ENCODE results near the gene CCDC195. TPM values are rescaled to one million over a fixed set of nuclear protein-coding genes. Genes with fewer than 3 reads are reported as not detected.

CCDC195 gene
- total and polyA plus RNA-seq, 2 experiments from 2014 or later, result not detected

DNA sequence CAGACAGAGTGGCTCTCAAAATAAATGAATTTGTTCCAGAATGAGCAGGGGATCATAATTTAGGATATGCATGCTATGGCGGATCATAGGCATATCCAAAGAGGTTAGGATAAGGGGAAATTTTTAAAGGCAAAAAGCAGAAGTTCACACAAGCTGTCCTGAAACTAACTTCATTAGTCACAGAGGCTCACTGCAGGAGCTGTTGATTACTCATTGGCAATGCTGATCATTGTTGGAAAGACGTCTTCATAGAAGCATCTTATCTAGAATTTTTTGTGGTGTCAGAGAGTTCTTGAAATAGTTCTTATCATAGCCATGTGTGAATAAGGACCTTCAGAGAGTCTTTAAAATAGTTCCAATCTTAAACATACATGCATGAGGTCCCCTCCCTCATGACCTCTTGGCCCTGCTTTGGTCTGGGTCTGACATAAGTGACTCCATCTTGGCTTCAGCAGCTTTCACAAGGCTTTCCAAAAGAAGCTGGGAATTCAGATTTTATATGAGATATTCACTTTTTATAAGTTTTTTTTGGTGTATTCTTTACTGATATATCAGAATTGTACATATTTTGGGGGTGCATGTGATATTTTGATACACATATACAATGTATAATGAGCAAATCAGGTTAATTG is 7.5 kb upstream of the CCDC195 start:
- Mint-ChIP-seq H3K27ac (no peak overlapping the region), H3K27me3 (ENCODE audit: insufficient read depth, low read depth, poor library complexity) (no peaks in the 10 kb centered on the region), H3K4me3 (no peak overlapping the region), H3K4me1 (no peaks in the 10 kb centered on the region), H3K9me3 (peaks cover 15% of the 10 kb centered on the region; the same call in 2 of the 3 replicates), H3K36me3 (ENCODE audit: low read depth) (0 out of 3 replicates have a peak, but pooled peaks cover 2% of the 10 kb centered on the region)
- Histone ChIP-seq H3K36me3 (ENCODE audit: insufficient read depth) (no peaks in the 10 kb centered on the region), H3K27ac (ENCODE audit: low read depth) (no peak overlapping the region), H3K9me2 (ENCODE audit: insufficient read depth) (0 out of 2 replicates have a peak, but pooled peaks cover 9% of the 10 kb centered on the region), H3K4me3 (no peak overlapping the region), H3K79me2 (replicated peaks; ENCODE audit: insufficient read depth) (no peaks in the 10 kb centered on the region), H3K27me3 (ENCODE audit: insufficient read depth) (no peaks in the 10 kb centered on the region), H3K4me2 (no peak overlapping the region), H2AFZ (no peak overlapping the region), H4K20me1 (replicated peaks; ENCODE audit: insufficient read depth) (no peaks in the 10 kb centered on the region), H3F3A (replicated peaks; ENCODE audit: low read depth) (no peaks in the 10 kb centered on the region), H3K4me1 (ENCODE audit: insufficient read depth) (no peaks in the 10 kb centered on the region)
- no peak for ATAC-seq
- TF ChIP-seq ZNF331 (CRISPR knock-in tag; IDR thresholded peaks at IDR 0.05; ENCODE audit: low read depth) (no peak), JUNB (IDR thresholded peaks at IDR 0.05; ENCODE audit: unreplicated experiment) (no peak)
- DNase-seq (ENCODE audit: low spot score), result no peak

DNA sequence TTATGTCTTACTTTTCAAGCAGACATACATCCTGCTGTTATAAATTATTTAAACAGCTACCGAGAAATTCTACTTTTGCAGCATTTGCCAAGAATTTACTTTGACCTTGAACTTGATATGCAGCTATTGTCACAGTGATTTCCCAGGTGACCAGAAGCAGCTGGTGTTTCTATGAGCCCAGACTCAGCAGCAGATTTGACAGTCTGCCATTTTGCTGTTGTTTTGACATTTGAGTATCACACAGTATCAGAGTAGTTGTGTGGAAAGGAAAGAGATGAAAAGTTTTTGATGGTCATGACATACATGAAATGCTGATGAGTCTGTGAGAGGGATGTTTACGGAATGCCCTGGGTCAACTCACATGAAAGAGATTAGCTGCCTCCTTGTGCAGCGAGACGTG is 6.6 kb upstream of the CCDC195 start:
- no peak for DNase-seq (ENCODE audit: low spot score)
- Histone ChIP-seq H3K4me3 (no peak overlapping the region), H4K20me1 (replicated peaks; ENCODE audit: insufficient read depth) (no peaks in the 10 kb centered on the region), H3K4me2 (no peak overlapping the region), H2AFZ (no peak overlapping the region), H3K4me1 (ENCODE audit: insufficient read depth) (no peaks in the 10 kb centered on the region), H3K27me3 (ENCODE audit: insufficient read depth) (no peaks in the 10 kb centered on the region), H3K79me2 (replicated peaks; ENCODE audit: insufficient read depth) (no peaks in the 10 kb centered on the region), H3K36me3 (ENCODE audit: insufficient read depth) (no peaks in the 10 kb centered on the region), H3F3A (replicated peaks; ENCODE audit: low read depth) (no peaks in the 10 kb centered on the region), H3K9me2 (ENCODE audit: insufficient read depth) (0 out of 2 replicates have a peak, but pooled peaks cover 9% of the 10 kb centered on the region), H3K27ac (ENCODE audit: low read depth) (no peak overlapping the region)
- no peak for ATAC-seq
- H3K27me3 Mint-ChIP-seq (ENCODE audit: insufficient read depth, low read depth, poor library complexity), result no peaks in the 10 kb centered on the region
- no peaks in the 10 kb centered on the region for H3K4me1 Mint-ChIP-seq
- H3K9me3 Mint-ChIP-seq, result peaks cover 9% of the 10 kb centered on the region; the same call in 2 of the 3 replicates
- H3K36me3 Mint-ChIP-seq (ENCODE audit: low read depth), result 0 out of 3 replicates have a peak, but pooled peaks cover 2% of the 10 kb centered on the region
- H3K27ac Mint-ChIP-seq, result no peak overlapping the region; the same call in 1 of the 2 replicates
- no peak overlapping the region for H3K4me3 Mint-ChIP-seq
- TF ChIP-seq EZH2 (IDR thresholded peaks at IDR 0.05; ENCODE audit: low read depth, unreplicated experiment) (no peak), NANOG (IDR thresholded peaks at IDR 0.05; ENCODE audit: borderline replicate concordance) (no peak), STAT1 (IDR thresholded peaks at IDR 0.05; ENCODE audit: unreplicated experiment) (no peak), JUNB (IDR thresholded peaks at IDR 0.05; ENCODE audit: unreplicated experiment) (no peak), EZH2phosphoT487 (IDR thresholded peaks at IDR 0.05; ENCODE audit: unreplicated experiment) (no peak), CREB1 (CRISPR knock-in tag; IDR thresholded peaks at IDR 0.05; ENCODE audit: low read depth) (no peak)
- TF ChIP-seq, protein P1, sequence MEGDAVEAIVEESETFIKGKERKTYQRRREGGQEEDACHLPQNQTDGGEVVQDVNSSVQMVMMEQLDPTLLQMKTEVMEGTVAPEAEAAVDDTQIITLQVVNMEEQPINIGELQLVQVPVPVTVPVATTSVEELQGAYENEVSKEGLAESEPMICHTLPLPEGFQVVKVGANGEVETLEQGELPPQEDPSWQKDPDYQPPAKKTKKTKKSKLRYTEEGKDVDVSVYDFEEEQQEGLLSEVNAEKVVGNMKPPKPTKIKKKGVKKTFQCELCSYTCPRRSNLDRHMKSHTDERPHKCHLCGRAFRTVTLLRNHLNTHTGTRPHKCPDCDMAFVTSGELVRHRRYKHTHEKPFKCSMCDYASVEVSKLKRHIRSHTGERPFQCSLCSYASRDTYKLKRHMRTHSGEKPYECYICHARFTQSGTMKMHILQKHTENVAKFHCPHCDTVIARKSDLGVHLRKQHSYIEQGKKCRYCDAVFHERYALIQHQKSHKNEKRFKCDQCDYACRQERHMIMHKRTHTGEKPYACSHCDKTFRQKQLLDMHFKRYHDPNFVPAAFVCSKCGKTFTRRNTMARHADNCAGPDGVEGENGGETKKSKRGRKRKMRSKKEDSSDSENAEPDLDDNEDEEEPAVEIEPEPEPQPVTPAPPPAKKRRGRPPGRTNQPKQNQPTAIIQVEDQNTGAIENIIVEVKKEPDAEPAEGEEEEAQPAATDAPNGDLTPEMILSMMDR (conservative IDR thresholded peaks at IDR 0.05; ENCODE audit: low read depth in 2 of 2), result no peak
- TF ChIP-seq, protein P2, sequence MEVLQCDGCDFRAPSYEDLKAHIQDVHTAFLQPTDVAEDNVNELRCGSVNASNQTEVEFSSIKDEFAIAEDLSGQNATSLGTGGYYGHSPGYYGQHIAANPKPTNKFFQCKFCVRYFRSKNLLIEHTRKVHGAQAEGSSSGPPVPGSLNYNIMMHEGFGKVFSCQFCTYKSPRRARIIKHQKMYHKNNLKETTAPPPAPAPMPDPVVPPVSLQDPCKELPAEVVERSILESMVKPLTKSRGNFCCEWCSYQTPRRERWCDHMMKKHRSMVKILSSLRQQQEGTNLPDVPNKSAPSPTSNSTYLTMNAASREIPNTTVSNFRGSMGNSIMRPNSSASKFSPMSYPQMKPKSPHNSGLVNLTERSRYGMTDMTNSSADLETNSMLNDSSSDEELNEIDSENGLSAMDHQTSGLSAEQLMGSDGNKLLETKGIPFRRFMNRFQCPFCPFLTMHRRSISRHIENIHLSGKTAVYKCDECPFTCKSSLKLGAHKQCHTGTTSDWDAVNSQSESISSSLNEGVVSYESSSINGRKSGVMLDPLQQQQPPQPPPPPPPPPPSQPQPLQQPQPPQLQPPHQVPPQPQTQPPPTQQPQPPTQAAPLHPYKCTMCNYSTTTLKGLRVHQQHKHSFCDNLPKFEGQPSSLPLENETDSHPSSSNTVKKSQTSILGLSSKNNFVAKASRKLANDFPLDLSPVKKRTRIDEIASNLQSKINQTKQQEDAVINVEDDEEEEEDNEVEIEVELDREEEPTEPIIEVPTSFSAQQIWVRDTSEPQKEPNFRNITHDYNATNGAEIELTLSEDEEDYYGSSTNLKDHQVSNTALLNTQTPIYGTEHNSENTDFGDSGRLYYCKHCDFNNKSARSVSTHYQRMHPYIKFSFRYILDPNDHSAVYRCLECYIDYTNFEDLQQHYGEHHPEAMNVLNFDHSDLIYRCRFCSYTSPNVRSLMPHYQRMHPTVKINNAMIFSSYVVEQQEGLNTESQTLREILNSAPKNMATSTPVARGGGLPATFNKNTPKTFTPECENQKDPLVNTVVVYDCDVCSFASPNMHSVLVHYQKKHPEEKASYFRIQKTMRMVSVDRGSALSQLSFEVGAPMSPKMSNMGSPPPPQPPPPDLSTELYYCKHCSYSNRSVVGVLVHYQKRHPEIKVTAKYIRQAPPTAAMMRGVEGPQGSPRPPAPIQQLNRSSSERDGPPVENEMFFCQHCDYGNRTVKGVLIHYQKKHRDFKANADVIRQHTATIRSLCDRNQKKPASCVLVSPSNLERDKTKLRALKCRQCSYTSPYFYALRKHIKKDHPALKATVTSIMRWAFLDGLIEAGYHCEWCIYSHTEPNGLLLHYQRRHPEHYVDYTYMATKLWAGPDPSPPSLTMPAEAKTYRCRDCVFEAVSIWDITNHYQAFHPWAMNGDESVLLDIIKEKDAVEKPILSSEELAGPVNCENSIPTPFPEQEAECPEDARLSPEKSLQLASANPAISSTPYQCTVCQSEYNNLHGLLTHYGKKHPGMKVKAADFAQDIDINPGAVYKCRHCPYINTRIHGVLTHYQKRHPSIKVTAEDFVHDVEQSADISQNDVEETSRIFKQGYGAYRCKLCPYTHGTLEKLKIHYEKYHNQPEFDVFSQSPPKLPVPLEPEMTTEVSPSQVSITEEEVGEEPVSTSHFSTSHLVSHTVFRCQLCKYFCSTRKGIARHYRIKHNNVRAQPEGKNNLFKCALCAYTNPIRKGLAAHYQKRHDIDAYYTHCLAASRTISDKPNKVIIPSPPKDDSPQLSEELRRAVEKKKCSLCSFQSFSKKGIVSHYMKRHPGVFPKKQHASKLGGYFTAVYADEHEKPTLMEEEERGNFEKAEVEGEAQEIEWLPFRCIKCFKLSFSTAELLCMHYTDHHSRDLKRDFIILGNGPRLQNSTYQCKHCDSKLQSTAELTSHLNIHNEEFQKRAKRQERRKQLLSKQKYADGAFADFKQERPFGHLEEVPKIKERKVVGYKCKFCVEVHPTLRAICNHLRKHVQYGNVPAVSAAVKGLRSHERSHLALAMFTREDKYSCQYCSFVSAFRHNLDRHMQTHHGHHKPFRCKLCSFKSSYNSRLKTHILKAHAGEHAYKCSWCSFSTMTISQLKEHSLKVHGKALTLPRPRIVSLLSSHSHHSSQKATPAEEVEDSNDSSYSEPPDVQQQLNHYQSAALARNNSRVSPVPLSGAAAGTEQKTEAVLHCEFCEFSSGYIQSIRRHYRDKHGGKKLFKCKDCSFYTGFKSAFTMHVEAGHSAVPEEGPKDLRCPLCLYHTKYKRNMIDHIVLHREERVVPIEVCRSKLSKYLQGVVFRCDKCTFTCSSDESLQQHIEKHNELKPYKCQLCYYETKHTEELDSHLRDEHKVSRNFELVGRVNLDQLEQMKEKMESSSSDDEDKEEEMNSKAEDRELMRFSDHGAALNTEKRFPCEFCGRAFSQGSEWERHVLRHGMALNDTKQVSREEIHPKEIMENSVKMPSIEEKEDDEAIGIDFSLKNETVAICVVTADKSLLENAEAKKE (CRISPR knock-in tag; IDR thresholded peaks at IDR 0.05), result no peak
- TF ChIP-seq, protein P3, sequence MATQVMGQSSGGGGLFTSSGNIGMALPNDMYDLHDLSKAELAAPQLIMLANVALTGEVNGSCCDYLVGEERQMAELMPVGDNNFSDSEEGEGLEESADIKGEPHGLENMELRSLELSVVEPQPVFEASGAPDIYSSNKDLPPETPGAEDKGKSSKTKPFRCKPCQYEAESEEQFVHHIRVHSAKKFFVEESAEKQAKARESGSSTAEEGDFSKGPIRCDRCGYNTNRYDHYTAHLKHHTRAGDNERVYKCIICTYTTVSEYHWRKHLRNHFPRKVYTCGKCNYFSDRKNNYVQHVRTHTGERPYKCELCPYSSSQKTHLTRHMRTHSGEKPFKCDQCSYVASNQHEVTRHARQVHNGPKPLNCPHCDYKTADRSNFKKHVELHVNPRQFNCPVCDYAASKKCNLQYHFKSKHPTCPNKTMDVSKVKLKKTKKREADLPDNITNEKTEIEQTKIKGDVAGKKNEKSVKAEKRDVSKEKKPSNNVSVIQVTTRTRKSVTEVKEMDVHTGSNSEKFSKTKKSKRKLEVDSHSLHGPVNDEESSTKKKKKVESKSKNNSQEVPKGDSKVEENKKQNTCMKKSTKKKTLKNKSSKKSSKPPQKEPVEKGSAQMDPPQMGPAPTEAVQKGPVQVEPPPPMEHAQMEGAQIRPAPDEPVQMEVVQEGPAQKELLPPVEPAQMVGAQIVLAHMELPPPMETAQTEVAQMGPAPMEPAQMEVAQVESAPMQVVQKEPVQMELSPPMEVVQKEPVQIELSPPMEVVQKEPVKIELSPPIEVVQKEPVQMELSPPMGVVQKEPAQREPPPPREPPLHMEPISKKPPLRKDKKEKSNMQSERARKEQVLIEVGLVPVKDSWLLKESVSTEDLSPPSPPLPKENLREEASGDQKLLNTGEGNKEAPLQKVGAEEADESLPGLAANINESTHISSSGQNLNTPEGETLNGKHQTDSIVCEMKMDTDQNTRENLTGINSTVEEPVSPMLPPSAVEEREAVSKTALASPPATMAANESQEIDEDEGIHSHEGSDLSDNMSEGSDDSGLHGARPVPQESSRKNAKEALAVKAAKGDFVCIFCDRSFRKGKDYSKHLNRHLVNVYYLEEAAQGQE (IDR thresholded peaks at IDR 0.05; ENCODE audit: unreplicated experiment), result no peak
